Skeletal muscle satellite cell (primary cell): ENCODE data around the gene NR2F6.

Experiments
- H3K27me3 ChIP-seq: 2 replicates; pipeline ENCODE4 v1.7.0; 2013; ENCODE audit warnings: low read length; ENCODE audit not compliant: control insufficient read depth, insufficient read depth
- H3K36me3 ChIP-seq: 2 replicates; pipeline ENCODE4 v1.7.0; 2013; ENCODE audit warnings: mild to moderate bottlenecking, control low read depth, low read length; ENCODE audit not compliant: insufficient read depth
- H3K4me1 ChIP-seq: 2 replicates; pipeline ENCODE4 v1.7.0; 2013; ENCODE audit warnings: low read length; ENCODE audit not compliant: control insufficient read depth, insufficient read depth
- H3K4me2 ChIP-seq: 2 replicates; pipeline ENCODE4 v1.7.0; 2013; ENCODE audit warnings: mild to moderate bottlenecking, low read length
- H3K4me3 ChIP-seq: 2 replicates; pipeline ENCODE4 v1.7.0; 2013; ENCODE audit warnings: low read length
- H3K9ac ChIP-seq: 2 replicates; pipeline ENCODE4 v1.7.0; 2013; ENCODE audit warnings: mild to moderate bottlenecking, low read depth, low read length, moderate library complexity
- H3K9me3 ChIP-seq: replicated peaks from 2 replicates; pipeline ENCODE4 v1.7.0; 2013; ENCODE audit warnings: mild to moderate bottlenecking, control low read depth, low read length

The NR2F6 gene

DNA sequence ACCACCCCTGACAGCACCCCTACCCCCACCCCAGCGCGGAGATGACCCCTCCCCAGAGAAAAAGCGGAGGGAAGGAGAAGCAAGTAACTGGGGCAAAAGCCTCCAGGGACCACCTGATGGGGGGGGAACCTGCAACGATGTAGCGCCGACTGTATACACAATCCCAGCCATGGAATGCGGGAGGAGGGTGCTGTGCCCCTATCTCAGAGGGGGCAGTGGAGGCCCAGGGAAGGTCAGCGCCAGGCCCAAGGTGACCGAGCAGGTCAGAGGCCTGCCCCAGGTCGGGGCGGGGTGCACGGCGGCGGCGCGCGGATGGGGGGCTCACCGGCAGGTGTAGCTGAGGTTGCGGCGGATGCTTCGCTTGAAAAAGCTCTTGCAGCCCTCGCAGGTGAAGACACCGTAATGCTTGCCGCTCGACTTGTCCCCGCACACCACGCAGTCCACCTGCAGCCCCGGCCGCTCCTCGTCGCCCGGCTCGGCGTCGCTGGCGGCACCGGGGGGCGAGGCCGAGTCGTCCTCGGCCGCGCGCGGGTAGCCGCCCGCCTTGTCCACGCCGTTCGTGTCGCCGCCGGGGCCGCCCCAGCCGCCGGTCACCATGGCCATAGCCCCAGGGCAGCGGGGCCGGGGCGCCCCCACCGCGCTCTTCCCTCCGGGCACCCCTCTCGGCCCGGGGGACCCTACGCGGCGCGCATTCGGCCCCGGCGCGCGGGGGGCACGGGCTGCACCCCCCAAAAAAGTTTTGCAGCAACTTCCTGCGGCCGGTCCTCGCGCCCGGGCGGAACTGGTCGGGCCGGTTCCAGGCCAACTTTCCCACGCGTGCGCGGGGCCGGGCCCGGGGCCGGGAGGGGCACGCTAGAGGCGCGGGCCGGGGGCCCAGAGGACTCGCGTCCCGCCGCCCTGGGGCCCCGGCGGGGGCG, 843 bp downstream of the NR2F6 start:
- Histone ChIP-seq H3K36me3 (peaks cover 9% of the 10 kb centered on the region), H3K9ac (peak overlapping the region; percentile 75), H3K4me1 (peaks cover 48% of the 10 kb centered on the region), H3K9me3 (no peaks in the 10 kb centered on the region), H3K4me3 (peak overlapping the region; percentile 96), H3K27me3 (no peaks in the 10 kb centered on the region), H3K4me2 (peak overlapping the region; percentile 91)

DNA sequence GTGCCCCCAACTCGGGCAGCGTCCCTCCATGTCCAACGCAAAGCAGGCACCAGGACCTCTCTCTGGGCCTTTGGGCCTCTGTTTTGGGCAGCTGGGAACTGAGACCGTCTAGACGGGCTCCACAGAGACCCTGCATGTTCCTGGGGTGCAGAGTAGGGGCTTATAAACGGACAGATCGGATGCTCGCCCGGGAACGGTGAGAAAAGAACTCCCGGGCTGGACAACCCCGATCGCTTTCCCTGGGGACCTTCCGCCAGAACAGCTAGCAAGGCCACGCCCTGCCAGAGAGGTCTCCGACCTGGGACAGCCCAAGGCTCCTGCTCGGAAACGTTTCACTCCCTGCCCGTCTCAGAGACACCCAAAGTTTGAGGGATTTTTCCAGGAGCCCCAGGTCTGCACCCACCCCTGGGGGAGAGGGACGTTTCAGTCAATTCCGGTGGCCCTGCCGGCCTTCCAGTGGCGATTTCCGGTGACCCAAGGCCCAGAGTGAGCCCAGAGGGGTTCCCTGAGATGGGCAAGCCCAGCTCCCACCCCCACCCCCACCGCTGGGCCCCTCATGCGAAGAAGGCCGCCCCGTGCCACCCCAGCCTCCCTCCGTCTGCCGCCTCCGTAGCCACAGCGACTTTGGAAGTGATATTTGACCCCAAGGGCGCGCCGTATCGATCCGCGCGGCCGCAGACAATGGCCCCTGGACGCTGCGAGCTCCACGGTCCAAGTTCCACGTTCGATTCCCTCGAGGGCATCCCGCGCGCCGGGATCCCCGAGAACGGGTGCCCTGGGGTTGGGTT, 1.7 kb downstream of the NR2F6 start:
- peak overlapping the region; percentile 75 for H3K9ac ChIP-seq
- no peaks in the 10 kb centered on the region for H3K9me3 ChIP-seq
- H3K4me1 ChIP-seq, result peaks cover 42% of the 10 kb centered on the region
- H3K4me2 ChIP-seq, result peak overlapping the region; percentile 91
- H3K27me3 ChIP-seq, result no peaks in the 10 kb centered on the region
- peak overlapping the region; percentile 96 for H3K4me3 ChIP-seq
- peaks cover 10% of the 10 kb centered on the region for H3K36me3 ChIP-seq

DNA sequence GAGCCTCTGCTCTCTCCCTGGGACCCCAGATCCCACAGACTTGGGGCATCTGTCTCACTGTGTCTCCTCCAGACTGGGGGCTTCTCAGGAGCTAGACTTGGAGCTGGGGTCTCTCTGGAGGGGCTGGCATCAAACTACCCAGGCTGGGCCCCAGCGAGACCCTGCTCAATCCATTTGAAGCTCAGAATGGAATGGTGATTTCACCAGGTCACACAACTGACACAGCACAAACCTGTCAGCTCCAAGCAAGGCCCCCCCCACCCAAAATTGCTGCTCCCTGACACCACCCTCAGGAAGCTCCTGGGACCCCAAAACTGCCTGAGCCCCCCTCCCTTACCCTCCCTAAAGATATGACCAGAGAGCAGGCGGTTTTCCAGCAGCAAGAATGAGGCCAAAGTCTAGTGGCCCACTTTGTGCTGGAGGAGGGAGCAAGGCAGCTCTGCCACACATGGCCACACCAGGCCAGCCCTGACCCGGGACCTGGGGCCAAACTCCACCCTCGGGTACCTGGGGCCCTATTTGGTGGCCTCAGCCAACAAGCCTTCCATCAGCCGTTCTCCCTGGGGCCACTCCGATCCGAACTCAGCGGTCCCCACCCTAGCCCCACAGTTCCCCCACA, 2.4 kb downstream of the NR2F6 start:
- Histone ChIP-seq H3K4me3 (peak overlapping the region; percentile 96), H3K4me1 (peaks cover 35% of the 10 kb centered on the region), H3K27me3 (no peaks in the 10 kb centered on the region), H3K36me3 (peaks cover 14% of the 10 kb centered on the region), H3K4me2 (peak overlapping the region; percentile 91), H3K9me3 (no peaks in the 10 kb centered on the region), H3K9ac (peak overlapping the region; percentile 75)

DNA sequence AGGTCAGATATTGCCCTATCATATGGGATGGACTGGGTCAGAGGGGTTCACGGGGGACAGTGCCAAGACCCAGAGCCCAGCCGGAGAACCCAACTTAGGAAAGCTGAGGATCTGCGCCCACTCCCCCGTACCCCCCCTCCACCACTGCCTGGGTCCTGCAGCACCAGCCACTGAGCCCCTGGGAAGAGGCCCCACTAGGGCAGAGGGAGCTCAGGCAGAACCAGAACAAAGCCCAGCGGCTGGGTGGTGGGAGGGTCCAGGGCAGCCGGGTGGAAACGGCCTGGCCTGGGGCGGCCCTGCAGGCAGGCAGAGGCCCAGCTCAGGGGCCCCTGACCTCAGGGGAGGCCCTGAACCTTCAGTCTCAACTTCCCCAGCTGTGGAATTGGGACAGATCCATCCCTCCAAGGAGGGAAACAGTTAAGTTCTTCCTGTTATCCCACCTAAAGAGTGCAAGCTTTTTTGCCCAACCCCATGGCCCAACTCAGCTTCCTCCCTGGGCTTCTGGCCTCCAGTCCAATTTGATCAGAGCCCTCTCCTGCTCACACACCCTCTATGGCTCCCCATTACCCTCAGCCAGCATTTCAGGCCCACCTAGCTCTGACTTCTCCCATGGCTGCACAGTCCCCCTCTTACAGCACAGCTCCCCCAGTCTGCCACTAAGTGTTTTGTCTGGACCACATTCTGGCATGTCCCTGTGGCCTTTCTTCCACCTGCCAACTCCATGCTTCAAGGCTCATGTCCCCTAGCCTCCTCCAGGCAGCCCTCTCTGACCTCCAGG, 3.1 kb downstream of the NR2F6 start:
- H3K9me3 ChIP-seq, result no peaks in the 10 kb centered on the region
- no peak overlapping the region for H3K9ac ChIP-seq
- peak overlapping the region; percentile 96 for H3K4me3 ChIP-seq
- H3K4me1 ChIP-seq, result peaks cover 35% of the 10 kb centered on the region
- H3K36me3 ChIP-seq, result peaks cover 21% of the 10 kb centered on the region
- H3K27me3 ChIP-seq, result no peaks in the 10 kb centered on the region
- H3K4me2 ChIP-seq, result peak overlapping the region; percentile 91

DNA sequence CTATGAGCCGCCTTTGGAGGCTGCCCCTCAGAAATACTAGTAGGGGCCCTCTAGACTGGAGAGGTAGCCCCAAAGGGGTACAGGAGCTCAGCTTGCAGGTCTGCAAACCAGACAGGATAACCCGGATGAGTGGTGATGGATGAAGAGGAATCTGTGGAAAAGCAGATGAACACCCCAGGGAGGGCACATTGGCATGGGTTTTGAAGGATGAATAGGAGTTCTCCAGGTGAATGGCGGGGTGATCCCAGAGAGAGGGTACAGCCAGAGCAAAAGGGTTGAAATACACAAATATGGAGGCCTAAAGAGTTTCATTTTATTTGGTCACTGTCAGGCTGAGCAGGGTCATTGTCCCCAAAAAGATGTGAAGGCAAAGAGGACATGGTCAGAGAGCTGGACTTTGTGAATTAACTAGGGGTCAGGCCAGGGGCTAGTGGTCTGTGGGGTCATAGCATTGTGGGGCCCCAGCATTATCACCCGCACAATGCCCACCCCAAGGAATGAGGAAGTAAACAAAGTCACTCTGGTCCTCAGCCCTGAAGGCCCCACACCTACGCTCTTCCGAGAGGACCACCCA, 4.8 kb downstream of the NR2F6 start:
- no peaks in the 10 kb centered on the region for H3K9me3 ChIP-seq
- H3K27me3 ChIP-seq, result no peaks in the 10 kb centered on the region
- no peak overlapping the region for H3K4me2 ChIP-seq
- H3K36me3 ChIP-seq, result peaks cover 22% of the 10 kb centered on the region
- no peak overlapping the region for H3K9ac ChIP-seq
- H3K4me3 ChIP-seq, result no peak overlapping the region
- H3K4me1 ChIP-seq, result peaks cover 27% of the 10 kb centered on the region

DNA sequence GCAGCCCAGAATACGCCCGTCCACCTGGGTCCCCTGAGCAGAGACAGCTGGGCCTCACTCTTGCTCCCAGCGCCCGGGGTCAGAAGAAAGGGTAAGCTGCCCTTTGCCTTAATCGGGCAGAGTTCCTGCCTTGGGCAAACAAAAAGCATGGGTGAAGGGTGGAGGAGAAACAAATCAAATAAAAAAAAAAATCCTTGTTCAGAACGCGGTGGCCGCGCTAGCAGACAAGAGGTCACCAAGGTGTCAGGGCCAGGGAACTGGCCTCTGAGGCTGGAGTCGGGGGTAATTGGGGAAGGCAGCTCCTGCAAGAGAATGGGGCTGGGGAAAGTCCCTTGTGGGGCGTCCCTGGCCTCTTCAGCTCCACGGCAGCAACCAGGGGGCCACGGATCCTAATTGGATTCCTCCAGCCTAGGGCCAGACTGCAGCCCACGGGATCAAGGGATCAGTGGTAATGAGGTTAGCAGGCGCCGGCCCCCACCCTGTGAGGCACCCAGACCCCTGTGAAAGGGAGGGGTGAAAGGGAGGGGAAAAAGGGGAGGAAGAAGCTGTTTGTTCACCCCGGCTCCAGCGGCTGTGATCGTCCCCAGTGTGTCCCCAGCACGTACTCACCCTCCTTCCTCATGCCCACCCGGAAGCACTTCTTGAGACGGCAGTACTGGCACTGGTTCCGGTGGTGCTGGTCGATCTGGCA, 5.5 kb downstream of the NR2F6 start:
- Histone ChIP-seq H3K4me3 (no peak overlapping the region), H3K9ac (no peak overlapping the region), H3K4me2 (no peak overlapping the region), H3K4me1 (peaks cover 33% of the 10 kb centered on the region), H3K36me3 (peaks cover 22% of the 10 kb centered on the region), H3K9me3 (no peaks in the 10 kb centered on the region), H3K27me3 (no peaks in the 10 kb centered on the region)

DNA sequence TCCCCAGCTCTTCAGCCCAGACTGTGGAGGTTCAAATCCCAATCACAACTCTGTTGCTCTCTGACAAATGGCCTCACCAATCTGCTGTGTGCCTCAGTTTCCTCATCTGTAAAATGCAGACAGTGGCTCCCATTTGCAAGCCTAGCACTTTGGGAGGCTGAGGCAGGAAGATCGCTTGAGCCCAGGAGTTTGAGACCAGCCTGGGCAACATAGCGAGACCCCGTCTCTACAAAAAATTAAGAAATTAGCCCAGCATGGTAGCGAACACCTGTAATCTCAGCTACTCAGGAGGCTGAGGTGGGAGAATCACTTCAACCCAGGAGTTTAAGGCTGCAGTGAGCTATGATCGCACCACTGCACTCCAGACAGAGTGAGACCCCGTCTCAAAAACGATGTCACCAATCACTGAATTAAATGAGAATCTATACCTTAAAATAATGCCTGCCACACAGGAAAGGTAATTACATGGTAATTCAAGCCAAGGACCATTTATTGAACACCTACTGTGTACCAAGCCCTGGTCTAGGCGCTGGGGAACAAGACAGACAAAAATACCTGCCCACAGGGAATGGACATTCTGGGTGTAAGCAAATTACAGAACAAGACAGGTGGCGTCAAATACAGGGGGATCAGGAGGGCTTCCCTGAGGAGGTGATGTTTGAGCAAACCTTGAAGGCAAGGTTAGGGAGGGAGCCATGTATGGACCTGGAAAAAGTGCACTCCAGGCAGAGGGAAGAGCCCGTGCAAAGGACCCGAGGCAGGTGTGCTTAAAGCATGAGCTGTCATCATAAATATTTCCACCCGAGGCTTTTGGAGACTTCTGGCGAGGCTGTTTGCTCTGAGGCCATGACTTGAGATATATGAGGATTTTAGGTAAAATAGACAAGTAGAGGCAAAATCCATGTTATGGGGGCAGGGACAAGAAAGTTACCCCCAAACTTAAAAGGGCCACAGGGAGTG, 7.7 kb downstream of the NR2F6 start:
- no peaks in the 10 kb centered on the region for H3K9me3 ChIP-seq
- no peaks in the 10 kb centered on the region for H3K27me3 ChIP-seq
- H3K9ac ChIP-seq, result no peak overlapping the region
- H3K4me1 ChIP-seq, result peaks cover 35% of the 10 kb centered on the region
- no peak overlapping the region for H3K4me3 ChIP-seq
- H3K36me3 ChIP-seq, result peaks cover 27% of the 10 kb centered on the region
- no peak overlapping the region for H3K4me2 ChIP-seq

DNA sequence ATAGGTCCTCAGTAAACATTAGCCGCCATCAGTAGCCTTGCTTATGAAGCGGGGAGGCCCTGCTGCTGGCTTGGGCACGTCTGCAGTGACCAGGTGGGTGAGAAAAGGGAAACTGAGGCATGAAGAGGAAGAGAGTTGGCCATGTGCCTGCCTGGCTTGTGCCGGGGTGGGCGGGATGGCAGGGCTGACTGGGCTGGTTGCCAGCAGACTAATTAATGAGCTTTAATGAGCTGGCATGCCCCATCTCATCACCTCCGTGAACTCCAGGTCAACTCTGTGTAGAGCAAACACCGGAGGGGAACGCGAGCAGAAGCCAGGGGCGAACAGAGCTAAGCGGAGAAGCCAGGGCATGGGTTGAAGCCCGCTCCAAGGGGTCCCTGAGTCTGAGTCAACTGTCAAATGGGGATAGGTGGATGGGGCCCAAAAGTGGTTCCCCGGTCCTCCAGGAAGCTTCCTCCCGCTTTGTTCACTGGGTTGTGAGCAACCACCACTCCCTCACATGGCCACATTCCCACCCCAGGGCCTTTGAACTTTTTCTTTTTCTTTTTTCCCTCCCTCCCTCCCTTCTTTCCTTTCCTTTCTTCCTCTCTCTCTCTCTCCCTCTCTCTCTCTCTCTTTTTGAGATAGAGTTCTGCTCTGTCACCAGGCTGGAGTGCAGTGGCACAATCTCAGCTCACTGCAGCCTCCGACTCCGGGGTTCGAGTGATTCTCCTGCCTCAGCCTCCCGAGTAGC, 8.7 kb downstream of the NR2F6 start:
- H3K9me3 ChIP-seq, result no peaks in the 10 kb centered on the region
- no peaks in the 10 kb centered on the region for H3K27me3 ChIP-seq
- H3K4me2 ChIP-seq, result no peak overlapping the region
- no peak overlapping the region for H3K4me3 ChIP-seq
- H3K9ac ChIP-seq, result no peak overlapping the region
- peaks cover 33% of the 10 kb centered on the region for H3K36me3 ChIP-seq
- peaks cover 26% of the 10 kb centered on the region for H3K4me1 ChIP-seq

DNA sequence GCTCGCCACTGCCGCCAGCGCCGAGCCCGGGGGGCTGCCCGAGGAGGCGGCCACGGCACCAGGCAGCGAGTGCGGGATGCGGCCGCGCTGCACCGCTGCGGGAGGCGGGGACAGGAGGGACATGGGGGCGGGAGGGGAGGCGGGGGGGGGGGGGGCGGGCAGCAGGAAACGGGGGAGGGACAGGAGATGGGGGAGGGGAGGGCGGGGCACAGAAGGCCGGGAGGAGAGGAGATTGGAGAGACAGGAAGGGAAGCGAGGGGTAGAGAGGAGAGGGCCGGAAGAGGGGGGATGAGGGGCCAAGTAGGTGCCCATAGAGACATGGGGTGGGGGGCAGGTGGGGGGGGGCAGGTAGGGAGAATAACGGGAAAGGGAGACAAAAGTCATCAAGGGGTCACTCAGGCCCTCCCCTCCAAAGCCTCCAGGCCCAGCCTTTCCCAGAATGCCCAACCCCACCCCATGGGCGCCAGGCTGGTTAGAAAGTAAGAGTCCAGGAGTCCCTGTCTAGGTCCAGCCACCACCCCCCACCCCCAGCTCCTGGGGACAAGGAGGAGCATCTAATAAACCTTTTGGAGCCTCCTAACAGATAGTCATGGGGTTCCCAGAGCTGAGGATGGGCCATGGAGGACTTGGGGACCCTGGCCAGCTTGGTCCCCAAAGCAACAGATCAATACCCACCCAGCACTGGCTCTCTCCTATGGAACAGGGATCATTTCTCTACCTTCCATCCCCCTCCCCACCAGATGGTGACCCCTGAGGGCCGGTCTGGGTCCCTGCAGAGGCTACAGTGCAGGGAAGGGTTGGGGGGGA, 9.5 kb downstream of the NR2F6 start:
- no peaks in the 10 kb centered on the region for H3K9me3 ChIP-seq
- H3K4me1 ChIP-seq, result peaks cover 21% of the 10 kb centered on the region
- H3K9ac ChIP-seq, result peak overlapping the region; percentile 72
- peak overlapping the region; percentile 93 for H3K4me2 ChIP-seq
- H3K36me3 ChIP-seq, result peaks cover 40% of the 10 kb centered on the region
- H3K27me3 ChIP-seq, result no peaks in the 10 kb centered on the region
- H3K4me3 ChIP-seq, result peak overlapping the region; percentile 77
